ENCODE data around the gene MUC6. TPM values are rescaled to one million over a fixed set of nuclear protein-coding genes. Genes with fewer than 3 reads are reported as not detected.
A peak's percentile ranks its signal among the peaks of the same experiment; 100 is the strongest.

Gene MUC6
- total and polyA plus RNA-seq, 9 of the 15 experiments (the other 6 are each of a cell fraction or from before 2014, with no cell fraction given) = not detected

GRCh38 chr11:1051356-1052132 lies 15.0 kb upstream of the MUC6 start:
- Histone ChIP-seq H3K27ac (ENCODE audit: extremely low read depth, low read depth, low read length) (no peak overlapping the region), H3K9me1 (ENCODE audit: control insufficient read depth, insufficient read depth, low read length) (no peaks in the 10 kb centered on the region)
- POLR2A ChIA-PET = interaction anchor here (0.7 kb wide), 1 partner anchor 195 kb away, joined by 3 read pairs; no protein-coding TSS in a partner anchor

More at GRCh38 chr11:1051356-1052132, 15.0 kb upstream of the MUC6 start:
- H3K79me2 ChIP-seq (ENCODE audit: control insufficient read depth, insufficient read depth, low read length) = no peaks in the 10 kb centered on the region
- no peak overlapping the region for H3K4me3 ChIP-seq
- in situ Hi-C loops (cut with MboI) = no loop called here
- FAIRE-seq (no peak), DNase-seq (ENCODE audit: extremely low read depth in 1 of 4, low spot score in 3 of 4) (no peak), ATAC-seq (peak; percentile 12; the same call in 2 of the 3 replicates)
- intact Hi-C loops (cut with micrococcal nuclease) = loop anchor here (5.0 kb wide), 1 partner anchor 204 kb away; no protein-coding TSS in a partner anchor
- no peak for TF ChIP-seq MTA3 (IDR thresholded peaks at IDR 0.05; ENCODE audit: borderline replicate concordance)
- TF ChIP-seq, protein P1, sequence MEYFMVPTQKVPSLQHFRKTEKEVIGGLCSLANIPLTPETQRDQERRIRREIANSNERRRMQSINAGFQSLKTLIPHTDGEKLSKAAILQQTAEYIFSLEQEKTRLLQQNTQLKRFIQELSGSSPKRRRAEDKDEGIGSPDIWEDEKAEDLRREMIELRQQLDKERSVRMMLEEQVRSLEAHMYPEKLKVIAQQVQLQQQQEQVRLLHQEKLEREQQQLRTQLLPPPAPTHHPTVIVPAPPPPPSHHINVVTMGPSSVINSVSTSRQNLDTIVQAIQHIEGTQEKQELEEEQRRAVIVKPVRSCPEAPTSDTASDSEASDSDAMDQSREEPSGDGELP (CRISPR knock-in tag; IDR thresholded peaks at IDR 0.05; ENCODE audit: borderline replicate concordance) = 0 out of 2 replicates have a peak, but pooled peaks have one; percentile 6
- H3K4me2 ChIP-seq (ENCODE audit: insufficient read depth, low read length) = no peak overlapping the region
- H3K36me3 ChIP-seq (ENCODE audit: control insufficient read depth, insufficient read depth, low read length) = no peaks in the 10 kb centered on the region
- peaks cover 46 to 99% of the 10 kb centered on the region in 2 experiments for H3K27me3 ChIP-seq (ENCODE audit: control insufficient read depth in 2 of 2, insufficient read depth in 2 of 2, low read length in 2 of 2)
- H2AFZ ChIP-seq (ENCODE audit: low read depth, low read length) = no peak overlapping the region
- CTCF ChIA-PET (ENCODE audit: low intra/inter-chr PET ratio) = interaction anchor here (0.6 to 1.6 kb wide), 5 partner anchors 152 to 202 kb away, joined by 3 to 5 read pairs (median 3); no protein-coding TSS in a partner anchor
- BruUV-seq (replicated peaks) = no TSS peak
- H4K20me1 ChIP-seq (replicated peaks; ENCODE audit: control insufficient read depth, insufficient read depth, low read length) = peaks cover 17% of the 10 kb centered on the region; the same call in 1 of the 2 replicates
- peaks cover 0 to 55% of the 10 kb centered on the region in 2 experiments; a peak in 3 of 5 replicates for H3K4me1 ChIP-seq (replicated peaks in 1 of 2; ENCODE audit: control insufficient read depth in 2 of 2, insufficient read depth in 2 of 2, low read length in 2 of 2)
- no peaks in the 10 kb centered on the region for H3K9me3 ChIP-seq (replicated peaks; ENCODE audit: control insufficient read depth, insufficient read depth, low read depth, low read length)
- H3K9ac ChIP-seq (ENCODE audit: insufficient read depth in 1 of 2, low read depth in 2 of 2, low read length in 2 of 2) = peak overlapping the region in 1 of 2 experiments; percentile 52; a peak in 2 of 4 replicates
- WGBS (ENCODE audit: insufficient coverage, low coverage, missing lambda C conversion rate) = 12% methylated on average over 15 of the region's 15 CpGs

Measured in K562 (cell line).